Left cardiac atrium (tissue), 4 donors: ENCODE data around the gene ARMCX5. TPM values are rescaled to one million over a fixed set of nuclear protein-coding genes. Genes with fewer than 3 reads are reported as not detected.

Experiments
- ATAC-seq, 2 donors: fragments of 200-7000 bp; cut with Tn5 transposase; one replicate each; pipeline ENCODE4 v1.9.1; 2020; ENCODE audit warnings: mild to moderate bottlenecking in 2 of 2, moderate library complexity in 2 of 2
- DNase-seq: peaks from one replicate; pipeline ENCODE4 v3.0.0-alpha.2; 2020
- intact Hi-C, 2 donors: fragments of 100-400 bp; cut with DNase I; formaldehyde crosslinking; loops; one replicate each; pipeline versions ENCODE4 v1.14.1 to v1.15.1; 2022 to 2023
- long read RNA-seq: library from polyadenylated mRNA; unstranded; transcript quantifications from one replicate; pipeline ENCODE4 v2.0.0, GENCODE V29; 2021
- total RNA-seq, 2 donors: library from RNA; stranded (reverse); fragmentation: NEBNext Ultra II Directional; extraction: Animal tissue kit (Norgen Biotek cat#: 25700); gene quantifications; one replicate each; pipeline ENCODE4 v1.2.1, GENCODE V29; 2021
- donor health status: DM: no; HTN: yes; CAD: no.
- donor health status: DM: no; HTN: yes; CAD: no; lungs with severe emphysema.
- donor health status: DM: yes; HTN: yes; CAD: no.
- donor health status: Dilated cardiomyopathy.

ARMCX5 gene
- 1 to 10 TPM; 4.1 to 7.3 TPM for total RNA-seq
- long read RNA-seq, partial matches to known transcripts = 0 of 4 reads
- long read RNA-seq, other reads (novel, unspliced or antisense) = 2 of 4 reads

DNA sequence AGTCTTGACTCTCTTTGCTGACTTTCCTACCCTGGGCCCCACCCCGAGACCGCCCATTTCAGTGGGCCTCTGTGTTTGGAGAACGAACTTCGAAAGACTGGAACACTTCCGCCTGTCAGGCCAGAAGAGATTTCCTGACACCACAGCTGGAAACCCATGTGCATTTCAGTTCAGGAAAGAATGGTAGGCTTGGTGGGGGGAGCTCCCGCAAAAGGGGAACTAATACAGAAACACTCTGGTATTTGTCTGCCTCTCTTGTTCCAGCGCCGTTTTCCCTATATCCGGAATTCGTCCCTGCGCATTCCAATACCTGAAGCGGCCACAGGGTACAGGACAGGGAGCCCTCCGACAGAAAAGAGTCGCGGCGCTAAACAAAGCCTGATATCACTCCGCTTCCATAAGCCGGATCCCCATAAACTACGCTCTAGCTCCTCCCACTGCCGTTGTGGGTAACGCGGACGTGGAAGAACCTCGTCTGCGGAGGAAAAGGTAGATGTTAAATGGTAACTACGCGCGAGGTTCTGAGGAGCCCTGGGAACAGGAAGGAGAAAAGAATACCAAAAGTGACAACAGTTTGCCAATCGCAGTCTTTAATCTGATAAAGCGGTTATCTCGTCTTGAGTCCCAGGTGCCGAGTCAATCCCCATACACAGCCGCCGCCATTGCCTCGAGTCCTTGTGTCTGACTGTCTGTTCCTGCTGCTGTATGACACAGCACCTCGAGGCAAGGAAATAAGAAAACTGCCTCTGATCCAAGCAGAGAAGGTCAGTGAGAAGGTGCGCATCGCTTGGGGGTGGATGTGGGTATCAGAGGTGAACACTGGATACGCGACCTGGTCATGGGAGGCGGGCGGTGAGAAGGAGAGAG, at the start of gene ARMCX5:
ARMCX5 (plus strand) TSS at position 432 of the 867 bp plus-strand sequence. CDS start 2,627 bp downstream, outside the sequence.
- ATAC-seq (peak; percentile 95 to 98), DNase-seq (peak; percentile 81)
- intact Hi-C loops = no loop called here

DNA sequence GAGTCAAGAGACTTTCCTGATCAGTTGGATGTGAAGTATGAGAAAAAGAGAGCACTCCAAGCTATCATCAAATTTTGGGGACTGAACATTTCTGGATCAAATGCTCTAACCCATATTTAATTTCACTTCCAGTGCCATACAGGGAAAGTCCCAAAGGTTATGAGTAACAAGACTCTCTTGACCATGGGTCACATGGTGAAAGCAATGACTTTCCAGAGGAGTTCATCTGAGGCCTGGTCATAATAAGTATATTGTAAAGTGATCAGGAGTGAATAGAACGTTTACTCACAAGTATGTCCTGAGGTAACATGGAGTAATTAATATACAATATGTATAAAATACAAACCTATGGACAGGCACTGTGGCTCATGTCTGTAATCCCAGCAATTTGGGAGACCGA, 40.7 kb upstream of the ARMCX5 start:
- no peak for ATAC-seq
- intact Hi-C loops = no loop called here
- no peak for DNase-seq

DNA sequence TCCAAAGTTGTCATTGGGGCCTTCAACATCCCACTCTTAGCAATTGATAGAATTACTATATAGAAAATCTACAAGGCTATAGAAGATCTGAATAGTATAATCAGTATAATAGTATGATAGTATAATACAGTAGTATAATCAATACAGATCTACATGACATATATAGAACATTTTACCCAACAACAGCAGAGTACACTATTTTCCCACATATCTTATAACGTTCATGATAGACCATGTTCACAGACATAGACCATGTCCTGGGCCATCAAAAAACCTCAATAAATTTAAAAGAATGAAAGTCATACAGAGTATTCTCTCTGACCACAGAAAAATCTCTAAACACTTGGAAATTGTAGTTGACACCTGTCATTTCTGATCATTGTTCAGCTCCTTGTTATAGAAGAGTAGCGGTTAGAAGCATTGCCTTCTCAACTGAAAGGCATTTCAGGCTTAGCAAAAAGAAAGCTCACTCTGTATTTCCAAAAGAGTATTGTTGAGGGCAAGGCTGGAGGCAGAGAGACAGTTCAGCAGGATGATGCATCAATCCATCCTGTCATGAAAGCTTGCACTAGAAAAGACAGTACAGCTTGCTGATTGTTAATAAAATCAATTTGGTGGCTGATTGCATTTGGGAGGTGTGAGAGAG, 38.8 kb upstream of the ARMCX5 start:
- DNase-seq (no peak), ATAC-seq (no peak)
- intact Hi-C loops = no loop called here

DNA sequence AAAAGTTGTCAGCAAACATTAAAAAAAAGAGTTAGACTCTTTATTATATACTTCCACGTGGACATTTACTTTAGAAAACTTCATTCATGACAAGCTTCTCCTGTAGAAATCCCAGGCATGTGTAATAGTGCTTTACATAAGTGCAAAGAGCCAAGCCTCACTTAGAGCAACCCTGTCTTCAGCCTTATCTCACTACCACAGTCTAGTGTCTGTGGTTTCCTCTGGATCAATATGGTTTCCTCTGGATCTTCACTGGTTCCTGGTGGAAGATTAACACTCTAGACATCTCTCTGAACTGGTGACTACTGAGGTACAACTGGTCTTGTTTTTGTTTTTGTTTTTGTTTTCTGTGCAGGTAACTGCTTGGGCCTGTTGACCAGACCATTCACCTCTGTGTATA, 18.4 kb upstream of the ARMCX5 start:
- intact Hi-C loops = no loop called here
- no peak for DNase-seq

DNA sequence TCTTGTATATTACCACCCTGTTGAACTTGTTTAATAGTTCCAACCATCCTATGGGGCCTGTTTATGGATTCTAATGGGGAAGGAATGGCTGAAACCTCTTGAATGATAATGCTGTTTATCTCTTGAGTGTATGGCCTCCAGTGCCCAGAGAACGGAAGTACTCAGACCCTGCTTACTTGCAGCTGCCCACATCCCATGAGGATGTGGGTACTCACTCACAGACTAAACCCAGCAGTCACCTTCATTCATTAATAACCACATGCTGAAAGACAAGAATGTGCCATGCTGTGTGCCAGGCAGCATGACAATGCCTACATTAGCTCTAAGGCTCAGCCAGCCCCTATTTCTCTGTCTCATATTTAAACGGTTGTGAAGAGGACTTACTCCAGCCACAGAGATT, 5.9 kb upstream of the ARMCX5 start:
- ATAC-seq (no peak), DNase-seq (no peak)
- intact Hi-C loops = no loop called here

More for the DNA sequence above, 18.4 kb upstream of the ARMCX5 start:
- ATAC-seq = no peak

DNA sequence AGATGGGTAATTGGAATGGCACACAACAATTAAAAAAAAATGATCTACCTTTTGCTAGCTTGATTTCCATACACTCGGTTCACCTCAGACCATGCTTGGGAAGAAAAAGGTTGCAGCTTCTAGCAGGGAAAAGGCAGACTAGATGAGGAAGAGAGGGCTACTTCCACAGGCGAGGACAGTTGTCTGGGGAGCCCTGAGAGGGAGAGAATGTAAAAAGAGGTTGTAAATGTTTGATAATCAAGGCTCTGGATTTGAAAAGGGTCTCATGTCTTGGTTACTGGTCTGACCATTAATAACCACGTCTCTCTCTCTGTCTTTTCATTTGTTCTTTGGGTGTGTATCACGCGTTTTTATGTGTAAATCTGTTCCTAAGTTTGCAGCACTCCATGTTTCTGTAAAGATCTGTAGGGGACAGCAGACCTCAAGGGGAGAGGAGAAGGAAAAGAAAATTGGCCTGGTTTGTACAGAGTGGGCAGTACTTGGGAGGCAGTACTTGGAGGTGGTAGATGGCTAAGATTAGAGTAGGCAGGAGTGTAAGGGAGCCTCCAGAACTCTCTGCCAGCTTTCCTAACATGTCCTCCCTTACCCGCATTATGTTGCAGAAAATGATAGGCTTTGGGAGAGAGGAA, 750 bp downstream of the ARMCX5 start:
- intact Hi-C loops = no loop called here
- DNase-seq (no peak), ATAC-seq (peak; percentile 22 to 61)

DNA sequence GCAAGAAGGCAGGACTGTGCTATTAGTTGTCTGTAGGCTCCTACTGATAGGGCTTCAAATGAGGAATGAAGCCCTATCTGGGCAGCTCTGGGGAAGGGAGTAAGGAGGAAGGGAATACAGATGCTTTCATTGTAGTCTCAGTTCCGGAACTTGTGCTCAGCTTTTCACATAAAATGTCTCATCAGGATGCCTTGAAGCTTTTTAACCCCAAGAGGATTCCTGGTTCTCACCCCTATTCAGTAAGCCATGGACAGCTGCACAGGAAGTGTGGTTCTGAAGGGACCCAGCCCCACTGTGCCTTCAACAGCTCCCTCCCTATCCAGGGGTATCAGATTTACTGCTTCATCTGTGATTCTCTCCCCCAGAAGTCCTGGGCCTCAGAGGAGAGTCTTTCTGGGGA, 5.0 kb downstream of the ARMCX5 start:
- DNase-seq = no peak

DNA sequence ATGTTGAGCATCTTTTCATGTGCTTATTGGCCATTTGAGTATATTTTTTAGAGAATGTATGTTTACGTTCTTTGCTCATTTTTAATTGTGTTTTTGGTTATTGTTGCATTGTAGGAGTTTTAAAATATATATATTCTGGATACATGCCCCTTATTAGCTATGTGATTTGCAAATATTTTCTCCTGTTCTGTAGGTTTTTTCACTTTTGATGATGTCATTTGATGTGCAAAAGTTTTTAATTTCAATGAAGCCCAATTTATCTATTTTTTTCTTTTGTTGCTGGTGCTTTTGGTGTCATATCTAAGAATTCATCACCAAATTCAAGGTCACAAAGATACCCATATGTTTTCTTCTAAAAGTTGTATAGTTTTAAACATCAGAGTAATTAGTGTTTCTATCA, 6.8 kb downstream of the ARMCX5 start:
- intact Hi-C loops = no loop called here
- no peak for ATAC-seq
- DNase-seq = no peak

More for the DNA sequence above, 5.0 kb downstream of the ARMCX5 start:
- ATAC-seq = no peak
- intact Hi-C loops = no loop called here

DNA sequence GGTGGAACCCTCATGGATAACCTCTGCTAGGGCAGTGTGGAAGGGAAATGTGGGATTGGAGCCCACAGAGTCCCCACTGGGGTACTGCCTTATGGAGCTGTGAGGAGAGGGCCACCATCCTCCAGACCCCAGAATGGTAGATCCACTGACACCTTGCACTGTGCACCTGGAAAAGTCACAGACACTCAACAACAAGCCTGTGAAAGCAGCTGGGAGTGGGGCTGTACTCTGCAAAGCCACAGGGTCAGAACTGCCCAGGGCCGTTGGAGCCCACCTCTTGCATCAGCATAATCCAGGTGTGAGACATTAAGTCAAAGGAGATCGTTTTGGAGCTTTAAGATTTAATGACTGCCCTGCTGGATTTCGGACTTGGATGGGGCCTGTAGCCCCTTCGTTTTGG, 11.6 kb downstream of the ARMCX5 start:
- ATAC-seq = no peak

DNA sequence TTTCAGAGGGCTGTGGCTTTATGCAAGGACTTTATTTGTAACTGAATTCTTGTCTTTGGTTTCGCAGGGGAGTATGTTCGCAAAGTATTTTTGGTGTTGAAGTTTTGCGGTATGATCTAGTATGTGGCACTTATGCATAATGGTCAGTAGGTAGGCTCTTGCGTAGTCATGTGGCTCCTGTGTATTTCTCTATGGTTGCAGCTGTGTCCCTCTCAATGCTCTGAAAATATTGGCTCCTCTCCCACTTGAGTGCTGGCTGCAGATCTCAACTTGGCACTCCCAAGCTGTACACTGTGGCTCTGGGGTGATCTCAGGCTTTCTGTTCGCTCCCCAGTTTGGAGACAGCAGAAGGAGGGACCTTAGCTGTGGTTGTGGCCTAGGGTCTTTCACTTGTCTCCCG, 24.8 kb downstream of the ARMCX5 start:
- DNase-seq = no peak
- ATAC-seq = peak; percentile 49 to 78
- intact Hi-C loops = no loop called here

More for the DNA sequence above, 11.6 kb downstream of the ARMCX5 start:
- no peak for DNase-seq
- intact Hi-C loops = no loop called here

DNA sequence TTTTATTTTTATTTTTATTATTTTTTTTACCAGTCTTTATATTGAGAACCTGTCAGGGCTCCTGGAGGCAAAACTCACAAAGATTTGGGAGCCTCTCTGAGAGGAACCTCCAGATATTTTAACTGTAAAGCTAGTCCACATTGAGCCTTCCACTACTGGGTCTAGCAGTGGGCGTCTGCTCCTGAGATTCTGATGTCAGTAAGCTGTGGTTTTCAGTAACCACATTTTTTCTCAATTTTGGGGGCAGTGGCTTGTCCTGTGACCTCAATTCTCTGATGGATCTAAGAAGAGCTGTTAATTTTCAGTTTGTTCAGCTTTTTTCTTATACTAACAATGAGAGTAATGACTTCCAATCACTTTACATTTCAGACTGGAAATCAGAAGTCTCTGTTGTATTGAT, 28.3 kb downstream of the ARMCX5 start:
- DNase-seq (no peak), ATAC-seq (no peak)
- intact Hi-C loops = no loop called here

DNA sequence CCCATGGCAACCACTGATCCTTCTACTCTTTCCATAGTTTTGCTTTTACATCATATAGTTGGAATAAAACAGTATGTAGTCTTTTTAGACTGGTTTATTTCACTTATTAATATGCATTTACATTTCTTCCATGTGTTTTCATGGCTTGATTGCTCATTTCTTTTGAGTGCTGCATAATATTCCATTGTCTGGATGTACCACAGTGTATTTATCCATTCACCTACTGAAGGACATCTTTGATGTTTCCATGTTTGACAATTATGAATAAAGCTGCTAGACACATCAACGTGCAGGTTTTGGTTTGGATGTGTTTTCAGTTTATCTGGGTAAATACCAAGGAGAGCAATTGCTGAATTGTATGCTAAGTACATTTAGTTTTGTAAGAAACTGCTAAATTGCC, 38.2 kb downstream of the ARMCX5 start:
- ATAC-seq = no peak
- intact Hi-C loops = no loop called here
- DNase-seq = no peak

DNA sequence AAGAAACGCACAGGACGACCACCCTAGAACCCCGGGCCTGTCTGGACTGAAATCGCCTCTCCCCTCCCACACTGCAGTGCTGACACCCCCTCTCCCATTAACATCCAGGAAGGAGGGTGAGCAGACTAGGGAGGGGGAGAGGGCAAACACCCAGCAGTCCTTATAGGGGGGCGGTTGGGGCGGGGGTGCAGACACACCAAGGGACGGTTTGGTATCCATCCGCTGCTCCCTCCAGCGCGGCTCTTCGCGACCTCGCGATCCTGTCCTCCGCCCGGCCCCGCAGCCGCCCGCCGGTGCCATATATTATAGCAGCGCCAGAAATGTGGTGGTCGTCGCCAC, 51.6 kb downstream of the ARMCX5 start:
- intact Hi-C loops = no loop called here
- ATAC-seq (peak; percentile 32 to 41), DNase-seq (no peak)

DNA sequence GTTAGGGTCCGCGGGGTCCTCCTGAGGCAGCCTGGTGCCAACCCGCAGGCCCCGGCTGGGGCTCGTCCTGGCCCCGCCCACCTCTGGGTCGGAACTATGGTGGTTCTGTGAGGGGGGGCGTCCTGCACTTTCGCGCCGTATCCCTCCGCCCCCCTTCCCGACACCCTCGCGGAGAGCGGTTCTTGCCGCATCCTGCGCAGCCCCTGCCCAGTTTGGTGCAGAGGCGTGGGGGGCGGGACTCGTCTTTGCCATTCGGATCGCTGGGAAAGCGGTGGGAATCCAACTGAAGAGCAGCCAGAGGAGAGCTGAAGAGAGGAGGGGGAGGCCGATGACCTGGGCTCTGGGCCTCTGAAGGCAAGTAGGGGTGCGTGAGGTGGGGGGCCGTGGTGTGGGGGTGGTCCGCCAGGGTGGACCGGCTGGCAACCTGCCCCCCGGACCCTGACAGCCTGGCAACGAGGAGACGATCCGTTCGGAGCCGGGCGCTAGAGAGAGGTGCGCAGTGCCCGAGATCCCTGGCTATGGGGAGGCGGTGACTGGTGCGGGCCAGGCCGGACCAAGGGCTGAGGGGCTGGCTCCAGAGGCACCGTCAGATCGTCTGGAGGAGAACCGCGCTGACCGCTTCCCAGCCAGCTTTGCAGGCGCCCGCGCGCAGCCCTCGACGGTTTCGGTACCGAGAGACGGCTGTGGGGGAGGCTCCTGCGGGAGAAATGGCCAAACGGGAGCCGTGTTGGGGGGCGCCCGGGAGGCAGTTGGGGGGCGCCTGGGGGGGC, 52.1 kb downstream of the ARMCX5 start, which contains the start of gene GPRASP1:
GPRASP1 (plus strand) TSS at position 242 of the 770 bp plus-strand sequence. CDS start 2,431 bp downstream, outside the sequence.
- intact Hi-C loops = no loop called here
- DNase-seq (peak; percentile 76), ATAC-seq (peak; percentile 89 to 90)

DNA sequence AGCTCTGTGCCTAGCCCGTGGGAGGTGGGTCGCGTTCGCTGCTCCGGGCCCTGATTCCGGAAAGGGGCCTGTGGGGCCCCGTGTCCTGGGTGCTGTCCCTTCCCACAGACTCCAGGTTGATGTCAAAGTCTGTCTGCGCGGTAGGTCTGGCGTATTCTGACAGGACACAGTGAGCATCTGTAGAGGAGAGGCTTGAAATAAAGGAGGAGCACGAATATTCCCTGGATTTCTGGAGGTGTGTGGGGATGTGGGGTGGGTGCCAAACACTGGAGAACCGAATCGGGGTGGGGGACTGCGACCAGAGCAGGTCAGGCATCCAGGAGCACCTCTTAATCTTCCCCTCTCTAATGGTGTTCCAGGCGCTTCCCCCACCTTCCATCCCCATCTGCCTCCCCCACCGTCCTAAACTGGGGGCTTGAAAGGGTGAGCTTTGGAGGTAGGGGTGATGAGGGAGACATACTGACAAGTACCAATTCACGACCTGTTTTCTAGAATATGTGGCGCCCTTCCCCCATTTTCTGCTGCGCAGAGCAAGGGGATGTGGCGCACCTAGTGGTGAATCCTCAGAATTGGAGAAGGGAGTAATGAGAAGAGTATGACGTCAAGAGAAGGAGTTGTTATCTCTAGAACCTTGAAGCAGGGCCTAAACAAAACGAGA, 52.8 kb downstream of the ARMCX5 start:
- intact Hi-C loops = no loop called here
- peak; percentile 50 for DNase-seq
- ATAC-seq = peak; percentile 71 to 80
